Inflammatory macrophage treated with lipopolysaccharide for 4 hours (primary cell): ENCODE measurements around the gene GALNS.
"Not testable (repeated sequence)": the region's sequence is repeated elsewhere in the genome, so short reads cannot be mapped to it uniquely, and the experiment has no call there.

Experiments
- DNase-seq: peaks from one replicate; pipeline ENCODE4 v3.0.0-alpha.2; 2020

GALNS gene

GRCh38 chr16:88834670-88835069, 22.1 kb downstream of the GALNS start:
- DNase-seq, result no peak

- no peak for DNase-seq
Measured at GRCh38 chr16:88833086-88833485, 23.7 kb downstream of the GALNS start.

- no peak for DNase-seq
Measured at GRCh38 chr16:88831838-88832237, 24.9 kb downstream of the GALNS start.

GRCh38 chr16:88830783-88831182, 26.0 kb downstream of the GALNS start:
- no peak for DNase-seq

GRCh38 chr16:88830258-88830657, 26.5 kb downstream of the GALNS start:
- no peak for DNase-seq

GRCh38 chr16:88828711-88829110, 28.0 kb downstream of the GALNS start:
- DNase-seq, result no peak

GRCh38 chr16:88827727-88828126, 29.0 kb downstream of the GALNS start:
- no peak for DNase-seq

GRCh38 chr16:88826070-88826840, 30.5 kb downstream of the GALNS start:
- no peak for DNase-seq

GRCh38 chr16:88825146-88825545, 31.6 kb downstream of the GALNS start:
- DNase-seq, result no peak

- no peak for DNase-seq
Measured at GRCh38 chr16:88824256-88825077, 32.3 kb downstream of the GALNS start.

GRCh38 chr16:88823646-88824045, 33.1 kb downstream of the GALNS start:
- not testable (repeated sequence) for DNase-seq

- no peak for DNase-seq
Measured at GRCh38 chr16:88822281-88823040, 34.3 kb downstream of the GALNS start.

- DNase-seq, result no peak
Measured at GRCh38 chr16:88821168-88821850, 35.4 kb downstream of the GALNS start.

GRCh38 chr16:88820385-88821025, 36.2 kb downstream of the GALNS start:
- no peak for DNase-seq

GRCh38 chr16:88819126-88819525, 37.6 kb downstream of the GALNS start:
- DNase-seq, result no peak

GRCh38 chr16:88818575-88818874, 38.2 kb downstream of the GALNS start:
- DNase-seq, result no peak

- no peak for DNase-seq
Measured at GRCh38 chr16:88817785-88818574, 38.8 kb downstream of the GALNS start.

- no peak for DNase-seq
Measured at GRCh38 chr16:88816736-88817535, 39.8 kb downstream of the GALNS start.

- no peak for DNase-seq
Measured at GRCh38 chr16:88815901-88816589, 40.7 kb downstream of the GALNS start.

- no peak for DNase-seq
Measured at GRCh38 chr16:88815227-88815626, 41.5 kb downstream of the GALNS start.
